HG02678 (cell line): ENCODE data around the gene DIP2C.
"Not testable (repeated sequence)": the region's sequence is repeated elsewhere in the genome, so short reads cannot be mapped to it uniquely, and the experiment has no call there.

ENCODE experiments used
- ATAC-seq: cut with Tn5 transposase; IDR thresholded peaks from one replicate; pipeline ENCODE4 v1.9.1; 2021; ENCODE audit warnings: mild to moderate bottlenecking, moderate library complexity; ENCODE audit not compliant: unreplicated experiment

DIP2C gene

DNA sequence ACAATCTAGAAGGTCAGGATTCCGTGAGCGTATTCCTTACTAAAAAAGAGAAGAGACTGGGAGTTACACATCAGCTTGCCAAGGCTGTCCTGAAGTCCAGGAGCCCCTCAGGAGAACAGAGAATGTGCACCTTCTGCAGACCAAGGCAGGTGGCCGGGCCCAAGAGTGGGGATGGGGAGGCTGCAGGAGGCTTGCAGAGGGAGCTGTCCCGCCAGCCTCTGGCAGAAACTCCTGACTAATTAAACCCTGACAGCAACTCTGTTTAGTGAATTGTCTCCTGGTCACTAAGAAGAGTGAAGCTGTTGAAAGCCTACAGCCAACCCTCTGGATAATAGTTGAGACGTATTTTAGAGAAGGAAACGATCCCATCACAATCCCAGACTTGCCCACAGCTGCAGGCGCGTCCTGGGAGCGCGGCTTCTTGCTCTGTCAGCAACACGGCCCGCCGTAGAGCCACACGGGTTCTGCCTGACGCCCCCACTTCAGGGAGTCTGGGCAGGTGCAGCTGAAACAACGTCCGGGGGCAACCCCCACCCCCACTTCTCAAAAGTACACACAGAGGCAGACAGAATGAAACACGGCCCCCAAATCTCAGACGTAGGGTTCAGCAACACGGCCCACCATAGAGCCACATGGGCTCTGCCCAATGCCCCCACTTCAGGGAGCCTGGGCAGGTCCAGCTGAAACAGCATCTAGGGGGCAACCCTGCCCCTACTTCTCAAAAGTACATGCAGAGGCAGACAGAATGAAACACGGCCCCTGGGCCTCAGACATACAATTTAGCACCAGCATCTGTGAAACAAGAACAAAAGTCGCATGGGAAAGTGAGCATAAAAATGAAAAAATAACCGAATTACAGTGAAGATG, 45.2 kb downstream of the DIP2C start:
- no peak for ATAC-seq

DNA sequence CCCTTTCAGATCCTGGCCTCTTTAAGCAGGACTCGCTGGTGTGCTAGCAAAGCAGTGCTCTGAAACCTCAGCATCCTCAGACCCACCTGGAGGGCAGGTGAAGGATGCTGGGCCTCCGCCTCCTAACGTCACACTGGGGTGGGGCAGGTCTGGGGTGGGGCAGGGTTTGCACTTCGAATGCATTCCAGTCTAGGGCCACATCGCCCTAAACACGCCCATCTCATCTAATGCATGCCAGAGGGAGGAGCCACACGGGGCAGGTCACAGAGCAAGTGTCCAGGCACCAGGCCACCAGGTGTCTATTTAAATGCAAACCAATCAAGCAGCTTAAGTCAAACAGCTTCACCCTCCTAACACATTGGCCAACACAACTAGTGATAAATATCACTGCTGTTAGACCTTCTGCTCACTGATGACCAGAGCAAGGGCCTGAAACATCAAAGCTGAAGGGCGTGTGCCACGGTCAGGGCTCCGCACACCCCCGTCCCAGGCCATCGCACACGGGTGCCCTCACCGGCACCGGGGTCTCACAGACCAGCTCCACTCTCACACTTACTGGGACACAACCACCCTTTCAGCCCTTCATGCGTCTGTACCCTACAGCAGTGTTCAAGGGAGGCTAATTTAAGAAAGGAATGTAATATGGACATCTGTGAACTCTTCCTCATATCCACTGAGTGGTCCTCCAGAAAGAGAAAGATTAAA, 47.1 kb downstream of the DIP2C start:
- no peak for ATAC-seq

DNA sequence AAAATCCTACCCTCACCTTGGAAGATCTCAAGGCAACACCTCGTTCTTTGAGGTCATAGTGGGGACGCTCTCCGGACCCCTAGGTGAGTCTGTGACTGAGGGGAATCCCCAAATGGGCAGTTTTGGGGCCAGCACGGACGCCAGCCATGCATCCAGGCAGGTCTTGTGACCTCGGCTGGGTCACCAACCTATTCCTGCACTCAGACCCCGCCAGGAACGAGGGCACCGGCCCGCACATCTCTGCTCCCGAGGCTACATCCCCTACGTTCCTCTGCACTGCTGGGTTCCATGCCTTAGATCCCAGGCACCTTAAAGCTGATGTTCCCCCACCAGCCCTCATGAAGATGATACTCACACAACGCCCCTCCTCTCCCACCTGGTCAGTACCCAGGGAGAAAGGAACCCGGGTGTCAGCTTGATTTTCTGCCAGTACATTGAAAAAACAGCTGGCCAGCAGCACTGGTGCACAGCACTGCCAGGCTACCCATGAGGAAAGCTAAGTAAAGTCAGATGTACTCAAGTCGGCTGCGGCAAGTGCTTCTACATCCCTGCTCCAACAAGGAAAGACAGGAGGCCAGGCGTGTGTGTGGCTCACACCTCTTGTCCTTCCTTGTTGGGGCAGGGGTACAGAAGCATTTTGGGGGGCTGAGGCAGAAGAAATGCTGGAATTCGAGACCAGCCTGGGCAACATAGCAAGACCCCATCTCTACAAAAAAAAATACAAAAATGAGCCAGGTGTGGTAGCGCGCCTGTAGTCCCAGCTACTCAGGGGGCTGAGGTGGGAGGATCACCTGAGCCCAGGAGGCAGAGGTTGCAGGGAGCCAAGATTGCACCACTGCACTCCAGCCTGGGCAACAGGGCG, 48.1 kb downstream of the DIP2C start:
- no peak for ATAC-seq

DNA sequence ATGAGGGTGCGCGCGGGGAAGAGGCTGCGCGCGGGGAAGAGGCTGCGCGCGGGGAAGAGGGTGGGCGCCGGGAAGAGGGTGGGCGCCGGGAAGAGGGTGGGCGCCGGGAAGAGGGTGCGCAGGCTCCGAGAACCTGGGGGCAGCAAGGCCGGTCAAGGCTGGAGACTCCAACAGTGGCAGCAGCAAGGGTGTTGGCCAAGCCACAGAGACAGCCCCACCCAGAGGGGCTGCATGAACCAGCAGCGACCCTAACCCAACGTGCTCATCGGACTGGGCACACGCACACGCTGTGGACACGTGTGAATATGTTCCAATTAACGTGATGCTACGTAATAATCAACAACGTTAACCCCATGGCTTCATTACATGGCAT, 48.8 kb downstream of the DIP2C start:
- ATAC-seq = no peak

DNA sequence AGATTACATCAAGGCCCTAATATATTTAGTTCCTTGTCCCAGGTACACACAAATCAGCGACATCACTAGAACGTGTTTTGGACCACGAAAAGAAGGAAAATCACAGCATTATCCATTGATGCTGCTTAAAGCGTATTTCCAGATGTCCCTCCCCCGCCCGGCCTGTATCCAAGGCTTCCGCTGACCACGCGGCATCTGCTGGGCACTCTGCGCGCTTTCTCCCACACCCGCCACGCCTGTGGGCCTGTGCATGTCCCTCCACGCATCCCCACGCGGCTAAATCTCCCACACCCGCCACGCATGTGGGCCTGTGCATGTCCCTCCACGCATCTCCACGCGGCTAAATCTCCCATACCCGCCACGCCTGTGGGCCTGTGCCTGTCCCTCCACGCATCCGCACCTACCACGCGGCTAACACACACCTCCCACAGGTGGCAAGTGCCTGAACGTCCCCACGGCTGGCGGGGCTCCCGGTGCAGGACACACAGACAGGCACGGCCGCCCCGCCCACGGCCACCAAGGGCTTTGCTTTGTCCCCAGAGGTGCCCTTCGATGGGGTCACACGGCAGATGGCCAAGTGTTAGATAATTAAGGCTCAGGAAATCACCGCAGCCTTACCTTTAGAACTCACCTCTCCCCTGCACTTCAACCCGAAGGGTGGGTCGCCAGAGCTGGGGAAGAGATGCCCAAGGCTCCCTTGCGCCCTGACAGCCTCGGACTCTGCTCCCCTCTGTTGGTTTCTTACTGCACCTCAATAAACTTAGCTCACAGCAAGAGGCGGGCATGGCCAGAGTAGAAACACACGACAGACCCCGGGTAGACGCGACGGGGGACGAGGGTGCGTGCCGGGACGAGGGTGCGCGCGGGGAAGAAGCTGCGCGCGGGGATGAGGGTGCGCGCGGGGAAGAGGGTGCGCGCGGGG, 49.5 kb downstream of the DIP2C start:
- no peak for ATAC-seq

DNA sequence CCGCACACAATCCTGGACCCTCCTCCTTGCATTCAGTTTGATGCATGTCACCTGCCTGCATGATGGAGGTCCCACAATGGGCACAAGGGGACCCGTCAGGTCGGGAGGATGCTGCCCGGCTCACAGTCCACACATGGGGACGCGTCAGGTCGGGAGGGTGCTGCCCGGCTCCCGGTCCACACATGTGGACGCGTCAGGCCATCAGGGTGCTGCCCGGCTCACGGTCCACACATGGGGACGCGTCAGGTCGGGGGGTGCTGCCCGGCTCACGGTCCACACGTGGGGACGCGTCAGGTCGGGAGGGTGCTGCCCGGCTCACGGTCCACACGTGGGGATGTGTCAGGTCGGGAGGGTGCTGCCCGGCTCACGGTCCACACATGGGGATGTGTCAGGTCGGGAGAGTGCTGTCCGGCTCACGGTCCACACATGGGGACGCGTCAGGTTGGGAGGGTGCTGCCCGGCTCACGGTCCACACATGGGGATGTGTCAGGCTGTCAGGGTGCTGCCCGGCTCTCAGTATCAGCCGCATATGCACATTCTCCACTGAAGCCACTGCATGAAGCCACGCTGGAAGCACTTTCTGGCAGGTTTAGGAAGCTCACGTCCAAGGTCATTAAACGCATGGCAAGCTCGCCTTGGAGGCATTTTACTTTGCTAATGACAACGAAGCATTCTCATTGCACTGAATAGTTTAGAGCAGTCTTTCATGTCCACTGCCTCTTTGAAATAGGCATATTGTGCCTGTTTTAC, 50.3 kb downstream of the DIP2C start:
- ATAC-seq = no peak

DNA sequence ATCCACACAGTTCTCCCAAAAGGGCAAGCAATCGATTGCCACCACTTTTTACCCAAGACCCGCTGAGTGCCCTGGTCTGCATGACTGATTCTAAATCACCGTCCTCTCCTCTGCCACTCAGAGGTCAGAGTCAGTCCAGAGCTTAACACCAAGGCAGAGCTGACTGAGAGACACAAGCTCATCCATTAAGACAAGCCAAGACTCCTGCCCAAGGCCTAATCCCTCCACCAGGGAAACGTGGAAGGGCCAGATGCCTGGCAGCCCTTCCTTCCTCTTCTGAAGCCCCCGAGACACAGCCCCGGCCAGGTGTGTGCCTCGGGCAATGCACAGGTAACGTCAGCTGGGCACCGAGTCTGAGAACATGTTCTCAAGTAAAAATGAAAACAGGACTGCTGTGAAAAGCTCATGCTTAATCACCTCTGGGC, 51.7 kb downstream of the DIP2C start:
- ATAC-seq = no peak

DNA sequence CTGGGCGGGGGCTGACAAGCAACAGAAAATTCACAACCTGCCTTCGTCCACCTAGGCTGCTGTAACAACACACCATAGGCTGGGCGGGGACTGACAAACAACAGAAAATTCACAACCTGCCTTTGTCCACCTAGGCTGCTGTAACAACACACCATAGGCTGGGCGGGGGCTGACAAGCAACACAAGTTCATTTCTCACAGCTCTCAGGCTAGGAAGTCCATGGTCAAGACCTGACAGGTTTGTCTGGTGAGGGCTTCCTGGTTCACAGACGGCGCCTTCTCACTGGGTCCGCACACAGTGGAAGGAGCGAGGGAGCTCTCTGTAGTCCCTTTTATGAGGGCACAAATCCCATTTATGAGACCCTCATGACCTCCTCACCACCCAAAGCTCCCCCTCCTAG, 52.2 kb downstream of the DIP2C start:
- no peak for ATAC-seq

DNA sequence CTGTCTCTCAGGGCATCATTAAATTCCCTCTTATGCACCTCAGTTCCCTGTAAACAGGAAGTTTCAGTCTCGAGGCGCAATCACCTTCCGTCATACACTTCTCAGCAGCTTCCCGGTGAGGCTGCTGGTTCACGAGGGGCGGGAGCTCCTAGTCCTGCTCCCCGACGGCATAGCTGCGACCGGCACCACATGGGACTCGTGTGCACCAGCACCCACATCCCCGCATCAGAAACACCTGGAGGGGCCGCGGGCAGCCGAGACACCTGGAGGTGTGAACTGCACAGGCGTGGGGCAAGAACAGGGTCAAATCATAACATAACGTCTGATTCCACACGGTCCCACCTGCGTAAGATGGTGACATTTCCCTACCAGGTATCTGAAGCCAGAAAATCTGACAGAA, 52.7 kb downstream of the DIP2C start:
- ATAC-seq = no peak

DNA sequence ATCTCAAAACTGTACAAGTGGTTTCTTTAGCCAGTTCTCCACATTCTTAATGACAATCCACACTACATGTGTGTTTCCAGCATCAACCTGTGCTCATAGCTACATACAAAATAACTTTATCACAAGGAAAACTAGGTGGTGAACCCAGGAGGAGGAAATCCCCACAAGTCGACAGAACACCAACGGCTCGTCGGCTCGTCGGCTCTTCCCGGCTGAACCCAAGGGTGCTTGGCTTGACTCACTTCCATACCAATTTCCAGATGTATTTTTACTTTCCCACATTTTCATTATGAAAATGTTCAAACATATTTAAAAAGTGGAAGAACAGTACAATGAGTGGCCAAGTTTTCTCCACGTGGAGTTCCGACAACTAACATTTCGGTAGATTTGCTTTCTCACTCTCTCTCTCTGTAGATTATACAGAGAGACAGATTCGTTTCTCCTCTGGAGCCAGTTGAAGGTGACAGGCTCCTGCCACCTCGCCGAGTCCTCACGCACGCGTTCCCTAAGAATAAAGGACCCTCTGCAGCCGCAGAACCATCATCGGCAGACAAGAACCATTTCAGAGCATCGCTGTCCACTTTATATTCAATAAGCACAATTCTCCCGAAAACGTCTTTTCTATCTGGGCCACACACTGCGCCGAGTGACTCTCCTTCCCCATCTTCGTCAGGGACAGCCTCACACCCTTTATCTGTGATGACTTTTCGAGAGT, 53.3 kb downstream of the DIP2C start:
- no peak for ATAC-seq

DNA sequence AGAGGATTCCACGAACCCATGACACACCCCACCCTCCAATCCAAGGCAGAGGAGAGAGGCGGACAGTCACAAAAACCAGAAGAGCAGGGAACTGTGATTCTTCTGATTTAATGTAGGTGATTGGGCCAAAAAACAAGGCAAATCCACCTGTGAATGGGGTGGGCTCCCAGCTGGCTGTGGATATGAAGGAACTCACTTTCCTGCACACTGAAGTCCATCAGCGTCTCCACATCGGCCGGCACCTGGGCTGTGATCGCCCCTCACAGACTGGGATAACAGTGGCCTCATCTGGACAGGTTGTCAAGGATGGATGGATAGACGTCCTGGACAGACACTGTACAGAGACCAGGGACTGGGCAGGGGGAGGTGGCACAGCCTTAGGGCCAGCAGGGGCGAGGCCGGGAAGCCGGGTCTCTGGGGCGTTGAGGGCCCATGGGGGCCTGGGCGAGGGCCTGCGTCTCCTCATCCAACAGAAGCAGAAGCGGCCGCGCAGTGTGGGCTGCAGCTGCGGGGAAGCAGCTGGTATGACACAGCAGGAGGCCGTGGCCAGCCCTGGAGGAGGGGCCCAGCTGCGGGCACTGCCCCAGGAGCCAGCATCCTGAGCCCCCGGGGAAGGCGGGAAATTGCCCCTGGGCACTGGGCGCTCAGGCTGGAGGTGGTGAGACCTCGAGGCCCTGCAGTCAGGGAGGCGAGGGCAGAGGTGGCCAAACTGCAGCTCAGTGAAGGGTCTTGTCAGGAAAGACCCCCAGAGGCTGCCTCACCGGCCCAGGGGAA, 54.2 kb downstream of the DIP2C start:
- ATAC-seq = no peak

DNA sequence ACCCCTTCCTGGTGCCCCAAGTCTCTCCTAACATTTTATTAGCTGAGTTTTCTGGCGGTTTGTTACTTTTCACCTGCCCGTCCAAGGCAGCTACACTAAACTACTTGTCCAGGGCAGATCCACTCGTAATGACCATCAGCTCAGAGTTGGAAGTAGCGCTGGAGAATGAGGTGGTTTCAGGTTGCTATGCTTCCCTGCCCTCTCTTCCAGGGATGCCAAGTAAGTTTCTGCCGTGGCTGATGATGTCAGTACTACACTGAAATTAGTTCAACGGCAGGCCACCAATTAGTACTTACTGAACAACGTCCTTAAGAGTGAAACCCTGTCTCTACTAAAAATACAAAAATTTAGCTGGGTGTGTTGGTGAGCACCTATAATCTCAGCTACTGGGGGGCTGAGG, 55.2 kb downstream of the DIP2C start:
- ATAC-seq = no peak

DNA sequence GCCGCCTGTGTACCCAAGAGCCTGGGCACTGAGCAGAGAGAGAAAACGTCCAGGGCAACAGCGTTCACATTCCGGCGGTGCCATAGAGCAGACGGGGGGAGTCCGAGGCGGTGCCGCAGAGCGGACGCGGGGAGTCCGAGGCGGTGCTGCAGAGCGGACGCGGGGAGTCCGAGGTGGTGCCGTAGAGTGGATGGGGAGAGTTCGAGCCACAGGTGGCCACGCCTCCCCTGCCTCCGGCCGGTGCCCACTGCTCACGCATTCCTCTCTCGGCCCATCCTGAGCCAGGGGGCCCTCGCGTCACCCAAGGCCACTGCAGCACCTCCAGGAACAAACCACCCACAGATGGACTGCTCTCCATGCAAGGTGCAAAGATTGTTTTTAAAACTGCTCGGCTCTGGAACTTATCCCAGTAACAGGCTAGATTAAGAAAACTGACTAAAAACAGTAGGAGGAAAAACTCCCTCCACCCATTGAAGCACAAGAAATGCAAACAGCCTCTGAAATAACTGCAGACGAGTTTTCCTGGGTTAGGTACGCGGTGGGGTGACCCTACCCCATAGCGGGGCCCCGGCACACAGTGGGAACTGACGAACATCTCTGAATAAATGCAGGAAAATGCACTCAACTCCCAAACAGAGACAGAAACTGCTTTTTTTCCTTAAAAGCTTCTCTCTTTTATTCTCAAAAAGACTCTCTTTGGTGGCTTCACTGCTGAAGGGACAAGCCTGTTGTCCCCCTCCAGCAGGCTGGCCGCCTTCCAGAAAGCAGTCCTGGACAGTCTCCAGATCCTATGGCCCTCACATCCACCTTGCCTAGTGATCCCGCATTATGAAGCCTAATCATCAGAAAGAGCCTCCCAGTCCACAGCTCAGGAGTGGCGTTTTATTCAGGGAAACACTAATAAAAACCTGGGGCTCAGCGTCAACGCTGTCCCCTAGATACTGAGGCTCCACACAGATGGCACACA, 55.9 kb downstream of the DIP2C start:
- no peak for ATAC-seq

DNA sequence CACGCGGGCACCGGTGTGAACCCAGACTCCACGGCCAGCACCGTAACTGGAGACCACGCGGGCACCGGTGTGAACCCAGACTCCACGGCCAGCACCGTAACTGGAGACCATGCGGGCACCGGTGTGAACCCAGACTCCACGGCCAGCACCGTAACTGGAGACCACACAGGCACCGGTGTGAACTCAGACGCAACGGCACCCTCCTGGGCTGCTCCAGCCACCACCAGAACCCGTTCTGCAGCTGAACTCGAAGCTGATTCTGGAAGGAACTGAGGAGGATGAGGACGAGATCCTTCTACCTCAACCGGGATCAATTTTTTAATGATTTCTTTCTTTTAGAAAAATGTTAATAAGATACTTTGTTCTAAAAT, 56.7 kb downstream of the DIP2C start:
- not testable (repeated sequence) for ATAC-seq

DNA sequence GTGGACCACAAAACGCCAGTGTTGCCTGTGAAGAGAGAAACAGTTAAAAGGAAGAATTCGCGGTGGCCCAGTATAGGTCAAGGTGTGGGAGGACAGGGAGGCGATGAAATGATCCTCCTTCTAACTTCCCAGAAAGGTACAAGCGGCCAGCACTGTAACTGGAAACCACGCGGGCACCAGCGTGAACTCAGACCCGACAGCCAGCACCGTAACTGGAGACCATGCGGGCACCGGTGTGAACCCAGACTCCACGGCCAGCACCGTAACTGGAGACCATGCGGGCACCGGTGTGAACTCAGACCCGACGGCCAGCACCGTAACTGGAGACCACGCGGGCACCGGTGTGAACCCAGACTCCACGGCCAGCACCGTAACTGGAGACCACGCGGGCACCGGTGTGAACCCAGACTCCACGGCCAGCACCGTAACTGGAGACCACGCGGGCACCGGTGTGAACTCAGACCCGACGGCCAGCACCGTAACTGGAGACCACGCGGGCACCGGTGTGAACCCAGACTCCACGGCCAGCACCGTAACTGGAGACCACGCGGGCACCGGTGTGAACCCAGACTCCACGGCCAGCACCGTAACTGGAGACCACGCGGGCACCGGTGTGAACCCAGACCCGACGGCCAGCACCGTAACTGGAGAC, 57.2 kb downstream of the DIP2C start:
- not testable (repeated sequence) for ATAC-seq

DNA sequence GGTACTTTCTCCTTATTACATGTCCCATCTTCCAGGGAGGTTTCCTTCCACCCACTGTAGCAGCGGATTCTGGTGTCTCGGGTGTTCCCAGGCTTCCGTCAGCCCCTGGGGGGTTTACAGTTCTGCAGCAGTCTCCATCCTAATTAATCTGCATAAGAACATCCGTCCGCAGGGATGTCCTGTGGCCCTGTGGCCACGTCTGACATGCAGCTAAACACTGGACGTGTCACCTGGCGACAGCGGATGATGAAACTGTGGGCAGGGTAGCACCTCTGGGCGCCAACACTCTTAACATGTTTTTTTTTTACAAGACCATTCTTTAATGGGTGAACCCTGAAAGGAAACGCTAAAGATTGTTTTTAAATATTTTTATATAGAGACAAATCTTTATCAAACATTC, 58.2 kb downstream of the DIP2C start:
- no peak for ATAC-seq
